Psoas muscle (tissue), 8 donors: ENCODE measurements around the gene PTPN2. TPM values are rescaled to one million over a fixed set of nuclear protein-coding genes. Genes with fewer than 3 reads are reported as not detected.

ENCODE experiments used
- ATAC-seq, 4 donors: fragments of 200-7000 bp; cut with Tn5 transposase; one replicate each; pipeline ENCODE4 v1.9.1; 2020; ENCODE audit warnings: moderate library complexity in 3 of 4, mild to moderate bottlenecking in 2 of 4
- DNase-seq, 2 donors: peaks; one replicate each; pipeline ENCODE4 v3.0.0-alpha.2; 2020
- H3K27ac ChIP-seq: fragments of 200-600 bp; one replicate; pipeline ENCODE4 v1.8.0; 2022
- H3K27me3 ChIP-seq, 3 donors: fragments of 200-600 bp in 1 of 3; one replicate each; pipeline versions ENCODE4 v1.6.1 to v1.8.0; 2013 to 2022; ENCODE audit warnings: low read length in 2 of 3, mild to moderate bottlenecking in 2 of 3, moderate library complexity in 1 of 3; ENCODE audit not compliant: insufficient read depth in 3 of 3
- H3K36me3 ChIP-seq, 2 donors: fragments of 200-600 bp in 1 of 2; one replicate each; pipeline versions ENCODE4 v1.6.1 to v1.8.0; 2013 to 2022; ENCODE audit warnings: low read depth in 1 of 2, mild to moderate bottlenecking in 1 of 2, moderate library complexity in 1 of 2; ENCODE audit not compliant: insufficient read depth in 1 of 2
- H3K4me1 ChIP-seq: fragments of 200-600 bp; one replicate; pipeline ENCODE4 v1.8.0; 2022
- H3K4me3 ChIP-seq: fragments of 200-600 bp; one replicate; pipeline ENCODE4 v1.8.0; 2022; ENCODE audit warnings: mild to moderate bottlenecking
- H3K9me3 ChIP-seq: fragments of 200-600 bp; one replicate; pipeline ENCODE4 v1.8.0; 2022
- WGBS, 3 donors: extraction: QIAGEN DNeasy Blood & Tissue Kit; methylation state at CpG; one replicate each; pipeline versions ENCODE4 v1.1.6 to v1.1.7; 2013; 5-methylcytosine and 5-hydroxymethylcytosine counted together
- intact Hi-C, 2 donors: fragments of 100-400 bp; cut with DNase I; formaldehyde crosslinking; loops; one replicate each; pipeline versions ENCODE4 v1.11.0 to v1.14.2; 2022
- polyA plus RNA-seq, 3 donors: library from polyadenylated mRNA; stranded (reverse); fragments of 200-250 nt; gene quantifications; one replicate each; pipeline ENCODE4 v1.2.3, GENCODE V29; 2013
- total RNA-seq, 4 donors: library from RNA; stranded (reverse); fragmentation: NEBNext Ultra II Directional in 2 of 4; extraction: Animal tissue kit (Norgen Biotek cat#: 25700) in 2 of 4; gene quantifications; one replicate each; pipeline versions ENCODE4 v1.2.1 to v1.2.4, GENCODE V29; 2021 to 2023
- TF ChIP-seq, protein P1 (sequence below): fragments of 200-600 bp; IDR thresholded peaks from one replicate; pipeline ENCODE4 v1.8.0; 2022; ENCODE audit warnings: antibody characterized with exemption
- donor health status: healthy with polysubstance abuse.
- donor health status: DM: no; HTN: no; CAD: no; lungs with moderate emphysema.
- donor health status: Bipolar disorder and iron deficiency.
- donor health status: healthy.
- donor health status: DM: yes; HTN: yes; CAD: no.
- donor health status: DM: no; HTN: no; CAD: no.
- donor health status: DM: no; HTN: no; CAD: no.
- donor health status: DM: yes; HTN: yes; CAD: no.

Gene PTPN2
- total and polyA plus RNA-seq, 7 donors: 8.4 to 27.0 (median 14.0) TPM

DNA sequence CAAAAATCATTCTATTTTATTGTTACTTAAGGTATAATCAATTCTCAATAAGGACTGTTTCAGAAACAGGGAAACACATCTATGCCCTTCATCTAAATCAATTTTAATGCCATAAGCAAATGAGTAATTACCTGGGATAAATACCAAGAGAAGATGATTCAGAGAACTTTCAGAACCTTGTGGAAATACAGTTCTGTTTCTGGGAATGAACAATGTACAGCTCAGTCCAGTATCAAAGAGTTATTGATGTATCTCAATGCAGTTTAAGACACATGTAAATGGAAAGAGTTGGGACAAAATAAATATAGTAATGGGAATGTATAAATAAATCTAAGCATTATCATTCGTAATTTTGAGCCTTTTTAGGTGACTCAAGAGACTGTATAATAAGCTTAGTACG is 60.1 kb downstream of the PTPN2 start:
- ATAC-seq: no peak
- Histone ChIP-seq H3K36me3 (peaks cover 3 to 77% of the 10 kb centered on the region in 2 donors), H3K4me1 (no peaks in the 10 kb centered on the region), H3K27me3 (no peaks in the 10 kb centered on the region), H3K27ac (no peak overlapping the region), H3K4me3 (no peak overlapping the region), H3K9me3 (peaks cover 10% of the 10 kb centered on the region)
- 92 to 95% (median 94%) methylated on average over 2 of the region's 2 CpGs for WGBS, 3 donors
- TF ChIP-seq, protein P1, sequence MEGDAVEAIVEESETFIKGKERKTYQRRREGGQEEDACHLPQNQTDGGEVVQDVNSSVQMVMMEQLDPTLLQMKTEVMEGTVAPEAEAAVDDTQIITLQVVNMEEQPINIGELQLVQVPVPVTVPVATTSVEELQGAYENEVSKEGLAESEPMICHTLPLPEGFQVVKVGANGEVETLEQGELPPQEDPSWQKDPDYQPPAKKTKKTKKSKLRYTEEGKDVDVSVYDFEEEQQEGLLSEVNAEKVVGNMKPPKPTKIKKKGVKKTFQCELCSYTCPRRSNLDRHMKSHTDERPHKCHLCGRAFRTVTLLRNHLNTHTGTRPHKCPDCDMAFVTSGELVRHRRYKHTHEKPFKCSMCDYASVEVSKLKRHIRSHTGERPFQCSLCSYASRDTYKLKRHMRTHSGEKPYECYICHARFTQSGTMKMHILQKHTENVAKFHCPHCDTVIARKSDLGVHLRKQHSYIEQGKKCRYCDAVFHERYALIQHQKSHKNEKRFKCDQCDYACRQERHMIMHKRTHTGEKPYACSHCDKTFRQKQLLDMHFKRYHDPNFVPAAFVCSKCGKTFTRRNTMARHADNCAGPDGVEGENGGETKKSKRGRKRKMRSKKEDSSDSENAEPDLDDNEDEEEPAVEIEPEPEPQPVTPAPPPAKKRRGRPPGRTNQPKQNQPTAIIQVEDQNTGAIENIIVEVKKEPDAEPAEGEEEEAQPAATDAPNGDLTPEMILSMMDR: no peak
- DNase-seq: no peak
- intact Hi-C loops: no loop called here

DNA sequence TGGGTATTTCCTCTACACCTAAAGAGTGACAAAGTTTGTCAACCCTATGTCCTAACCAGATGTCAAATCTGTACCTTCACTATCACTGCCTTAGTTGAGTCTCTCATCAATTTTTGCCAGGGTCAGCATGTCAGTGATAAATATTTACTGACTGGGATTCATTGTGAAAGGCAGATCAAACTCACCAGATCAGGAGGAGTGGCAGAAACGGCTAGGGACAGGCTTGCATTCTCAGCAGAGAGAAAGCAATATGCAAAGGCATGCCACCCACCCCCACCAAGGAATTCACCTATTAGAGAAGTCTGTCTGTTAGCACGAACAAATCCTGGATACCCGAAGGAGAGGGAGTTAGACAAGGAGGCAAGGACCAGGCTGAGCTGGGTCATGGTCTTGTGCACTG is 62.6 kb downstream of the PTPN2 start:
- intact Hi-C loops: no loop called here
- no peaks in the 10 kb centered on the region for H3K4me1 ChIP-seq
- H3K27me3 ChIP-seq: no peaks in the 10 kb centered on the region
- no peak overlapping the region for H3K4me3 ChIP-seq
- H3K27ac ChIP-seq: no peak overlapping the region
- WGBS, 3 donors: 65 to 69% (median 65%) methylated on average over 3 of the region's 3 CpGs
- H3K9me3 ChIP-seq: no peaks in the 10 kb centered on the region
- DNase-seq (no peak), ATAC-seq (no peak)
- H3K36me3 ChIP-seq: peaks cover 7 to 80% of the 10 kb centered on the region in 2 donors
- TF ChIP-seq, protein P1: no peak

- WGBS, 3 donors: 58 to 77% (median 58%) methylated on average over 6 of the region's 6 CpGs
- TF ChIP-seq, protein P1: no peak
- no peaks in the 10 kb centered on the region for H3K4me1 ChIP-seq
- DNase-seq (no peak), ATAC-seq (no peak)
- intact Hi-C loops: no loop called here
- H3K27me3 ChIP-seq: no peaks in the 10 kb centered on the region
- H3K27ac ChIP-seq: no peak overlapping the region
- H3K9me3 ChIP-seq: no peaks in the 10 kb centered on the region
- H3K36me3 ChIP-seq: peaks cover 7 to 81% of the 10 kb centered on the region in 2 donors
- no peak overlapping the region for H3K4me3 ChIP-seq
Measured at GRCh38 chr18:12820506-12820905, 63.5 kb downstream of the PTPN2 start.

DNA sequence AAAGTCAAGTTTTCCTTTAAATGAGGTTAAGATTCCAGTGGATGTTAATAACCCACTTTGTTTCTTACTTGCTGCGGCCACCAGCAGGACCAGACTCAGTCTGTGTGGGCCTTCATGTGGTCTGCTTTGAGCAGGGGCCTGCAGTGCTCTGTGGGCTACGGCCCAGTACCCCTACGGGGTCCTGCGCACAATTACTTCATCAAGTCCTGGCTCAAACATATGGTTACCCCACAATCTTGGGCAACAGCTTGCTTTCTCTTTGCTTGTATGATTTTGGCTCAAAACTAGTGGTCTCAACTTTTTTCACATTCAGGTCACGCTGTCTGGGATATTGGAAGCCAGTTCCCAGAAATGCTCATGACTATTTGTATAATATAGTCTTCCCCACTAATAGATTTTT is 64.2 kb downstream of the PTPN2 start:
- Histone ChIP-seq H3K4me1 (no peaks in the 10 kb centered on the region), H3K9me3 (no peaks in the 10 kb centered on the region), H3K36me3 (peaks cover 4 to 80% of the 10 kb centered on the region in 2 donors), H3K4me3 (no peak overlapping the region), H3K27me3 (no peaks in the 10 kb centered on the region), H3K27ac (no peak overlapping the region)
- TF ChIP-seq, protein P1: no peak
- ATAC-seq (no peak), DNase-seq (no peak)
- WGBS, 3 donors: 67 to 84% (median 71%) methylated on average over 5 of the region's 5 CpGs
- intact Hi-C loops: no loop called here

- H3K9me3 ChIP-seq: no peaks in the 10 kb centered on the region
- no peak for DNase-seq
- H3K27me3 ChIP-seq: no peaks in the 10 kb centered on the region
- no peak overlapping the region for H3K27ac ChIP-seq
- no peak for ATAC-seq
- TF ChIP-seq, protein P1: no peak
- peaks cover 4 to 80% of the 10 kb centered on the region in 2 donors for H3K36me3 ChIP-seq
- 78 to 84% (median 81%) methylated on average over 3 of the region's 3 CpGs for WGBS, 3 donors
- H3K4me1 ChIP-seq: no peaks in the 10 kb centered on the region
- intact Hi-C loops: no loop called here
- no peak overlapping the region for H3K4me3 ChIP-seq
Measured at GRCh38 chr18:12819322-12819721, 64.7 kb downstream of the PTPN2 start.
